ENCODE data around the gene ZCWPW1. TPM values are rescaled to one million over a fixed set of nuclear protein-coding genes. Genes with fewer than 3 reads are reported as not detected.

The ZCWPW1 gene
- total and polyA plus RNA-seq, 2 of the 13 experiments (the other 11 are each of a cell fraction or from before 2014, with no cell fraction given): 2.4 to 2.5 TPM

DNA sequence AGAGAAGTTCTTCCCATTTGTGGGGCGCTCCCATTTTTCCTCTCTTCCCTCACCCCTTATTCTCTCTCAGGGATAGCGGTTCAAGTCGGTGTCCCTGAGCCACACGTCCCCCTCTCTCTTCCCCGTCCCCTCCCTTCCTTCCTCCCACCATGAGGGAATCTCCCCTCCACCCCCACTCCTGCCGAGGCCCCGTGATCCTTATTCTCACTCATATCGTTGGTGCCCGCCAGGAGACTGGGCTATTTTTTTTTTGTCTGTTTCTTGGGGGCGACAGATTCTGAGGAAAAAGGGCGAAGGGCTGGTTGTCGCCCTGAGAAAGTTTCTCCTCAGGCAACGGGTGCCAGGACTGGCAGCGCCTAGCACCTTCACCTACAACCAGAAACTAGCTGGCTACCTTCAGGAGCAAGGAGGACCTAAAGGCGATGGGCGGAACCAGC, 723 bp downstream of the ZCWPW1 start (continued):
- TF ChIP-seq HNRNPH1 (optimal IDR thresholded peaks at IDR 0.05; ENCODE audit: low read depth, low read length): no peak
- TF ChIP-seq TGIF2 (CRISPR knock-in tag; IDR thresholded peaks at IDR 0.05): no peak
- TF ChIP-seq GFI1 (CRISPR knock-in tag; IDR thresholded peaks at IDR 0.05; ENCODE audit: borderline replicate concordance): 0 out of 2 replicates have a peak, but pooled peaks have one; percentile 77
- peak; percentile 12 for TF ChIP-seq PRPF4 (IDR thresholded peaks at IDR 0.05; ENCODE audit: low read depth, low read length, poor library complexity, severe bottlenecking)
- TF ChIP-seq, protein P1, sequence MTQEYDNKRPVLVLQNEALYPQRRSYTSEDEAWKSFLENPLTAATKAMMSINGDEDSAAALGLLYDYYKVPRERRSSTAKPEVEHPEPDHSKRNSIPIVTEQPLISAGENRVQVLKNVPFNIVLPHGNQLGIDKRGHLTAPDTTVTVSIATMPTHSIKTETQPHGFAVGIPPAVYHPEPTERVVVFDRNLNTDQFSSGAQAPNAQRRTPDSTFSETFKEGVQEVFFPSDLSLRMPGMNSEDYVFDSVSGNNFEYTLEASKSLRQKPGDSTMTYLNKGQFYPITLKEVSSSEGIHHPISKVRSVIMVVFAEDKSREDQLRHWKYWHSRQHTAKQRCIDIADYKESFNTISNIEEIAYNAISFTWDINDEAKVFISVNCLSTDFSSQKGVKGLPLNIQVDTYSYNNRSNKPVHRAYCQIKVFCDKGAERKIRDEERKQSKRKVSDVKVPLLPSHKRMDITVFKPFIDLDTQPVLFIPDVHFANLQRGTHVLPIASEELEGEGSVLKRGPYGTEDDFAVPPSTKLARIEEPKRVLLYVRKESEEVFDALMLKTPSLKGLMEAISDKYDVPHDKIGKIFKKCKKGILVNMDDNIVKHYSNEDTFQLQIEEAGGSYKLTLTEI (CRISPR knock-in tag; conservative IDR thresholded peaks at IDR 0.05): no peak
- TF ChIP-seq SMAD1 (CRISPR knock-in tag; IDR thresholded peaks at IDR 0.05; ENCODE audit: borderline replicate concordance, low read depth): no peak
- TF ChIP-seq, protein P2, sequence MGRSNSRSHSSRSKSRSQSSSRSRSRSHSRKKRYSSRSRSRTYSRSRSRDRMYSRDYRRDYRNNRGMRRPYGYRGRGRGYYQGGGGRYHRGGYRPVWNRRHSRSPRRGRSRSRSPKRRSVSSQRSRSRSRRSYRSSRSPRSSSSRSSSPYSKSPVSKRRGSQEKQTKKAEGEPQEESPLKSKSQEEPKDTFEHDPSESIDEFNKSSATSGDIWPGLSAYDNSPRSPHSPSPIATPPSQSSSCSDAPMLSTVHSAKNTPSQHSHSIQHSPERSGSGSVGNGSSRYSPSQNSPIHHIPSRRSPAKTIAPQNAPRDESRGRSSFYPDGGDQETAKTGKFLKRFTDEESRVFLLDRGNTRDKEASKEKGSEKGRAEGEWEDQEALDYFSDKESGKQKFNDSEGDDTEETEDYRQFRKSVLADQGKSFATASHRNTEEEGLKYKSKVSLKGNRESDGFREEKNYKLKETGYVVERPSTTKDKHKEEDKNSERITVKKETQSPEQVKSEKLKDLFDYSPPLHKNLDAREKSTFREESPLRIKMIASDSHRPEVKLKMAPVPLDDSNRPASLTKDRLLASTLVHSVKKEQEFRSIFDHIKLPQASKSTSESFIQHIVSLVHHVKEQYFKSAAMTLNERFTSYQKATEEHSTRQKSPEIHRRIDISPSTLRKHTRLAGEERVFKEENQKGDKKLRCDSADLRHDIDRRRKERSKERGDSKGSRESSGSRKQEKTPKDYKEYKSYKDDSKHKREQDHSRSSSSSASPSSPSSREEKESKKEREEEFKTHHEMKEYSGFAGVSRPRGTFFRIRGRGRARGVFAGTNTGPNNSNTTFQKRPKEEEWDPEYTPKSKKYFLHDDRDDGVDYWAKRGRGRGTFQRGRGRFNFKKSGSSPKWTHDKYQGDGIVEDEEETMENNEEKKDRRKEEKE (IDR thresholded peaks at IDR 0.05): no peak
- no peak for TF ChIP-seq ZFX (CRISPR knock-in tag; IDR thresholded peaks at IDR 0.05; ENCODE audit: low read depth)
- TF ChIP-seq TRIM24 (CRISPR knock-in tag; IDR thresholded peaks at IDR 0.05): 0 out of 2 replicates have a peak, but pooled peaks have one; percentile 21
- TF ChIP-seq, protein P3, sequence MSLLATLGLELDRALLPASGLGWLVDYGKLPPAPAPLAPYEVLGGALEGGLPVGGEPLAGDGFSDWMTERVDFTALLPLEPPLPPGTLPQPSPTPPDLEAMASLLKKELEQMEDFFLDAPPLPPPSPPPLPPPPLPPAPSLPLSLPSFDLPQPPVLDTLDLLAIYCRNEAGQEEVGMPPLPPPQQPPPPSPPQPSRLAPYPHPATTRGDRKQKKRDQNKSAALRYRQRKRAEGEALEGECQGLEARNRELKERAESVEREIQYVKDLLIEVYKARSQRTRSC (CRISPR knock-in tag; IDR thresholded peaks at IDR 0.05; ENCODE audit: low read depth): no peak
- TF ChIP-seq ZNF570 (CRISPR knock-in tag; IDR thresholded peaks at IDR 0.05; ENCODE audit: borderline replicate concordance): no peak
- no peak for TF ChIP-seq ERF (CRISPR knock-in tag; IDR thresholded peaks at IDR 0.05)
- TF ChIP-seq CBX5 (CRISPR knock-in tag; IDR thresholded peaks at IDR 0.05; ENCODE audit: borderline replicate concordance): no peak
- TF ChIP-seq, protein P4, sequence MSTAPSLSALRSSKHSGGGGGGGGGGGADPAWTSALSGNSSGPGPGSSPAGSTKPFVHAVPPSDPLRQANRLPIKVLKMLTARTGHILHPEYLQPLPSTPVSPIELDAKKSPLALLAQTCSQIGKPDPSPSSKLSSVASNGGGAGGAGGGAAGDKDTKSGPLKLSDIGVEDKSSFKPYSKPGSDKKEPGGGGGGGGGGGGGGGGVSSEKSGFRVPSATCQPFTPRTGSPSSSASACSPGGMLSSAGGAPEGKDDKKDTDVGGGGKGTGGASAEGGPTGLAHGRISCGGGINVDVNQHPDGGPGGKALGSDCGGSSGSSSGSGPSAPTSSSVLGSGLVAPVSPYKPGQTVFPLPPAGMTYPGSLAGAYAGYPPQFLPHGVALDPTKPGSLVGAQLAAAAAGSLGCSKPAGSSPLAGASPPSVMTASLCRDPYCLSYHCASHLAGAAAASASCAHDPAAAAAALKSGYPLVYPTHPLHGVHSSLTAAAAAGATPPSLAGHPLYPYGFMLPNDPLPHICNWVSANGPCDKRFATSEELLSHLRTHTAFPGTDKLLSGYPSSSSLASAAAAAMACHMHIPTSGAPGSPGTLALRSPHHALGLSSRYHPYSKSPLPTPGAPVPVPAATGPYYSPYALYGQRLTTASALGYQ (CRISPR knock-in tag; IDR thresholded peaks at IDR 0.05): no peak
- no peak for TF ChIP-seq PHF5A (CRISPR knock-in tag; IDR thresholded peaks at IDR 0.05; ENCODE audit: low read depth, unreplicated experiment)
- TF ChIP-seq SOX13 (IDR thresholded peaks at IDR 0.05): no peak
- TF ChIP-seq SOX13 (CRISPR knock-in tag; conservative IDR thresholded peaks at IDR 0.05 in 1 of 2, IDR thresholded peaks at IDR 0.05 in 1 of 2): no peak
- no peak for TF ChIP-seq BCL6 (CRISPR knock-in tag; IDR thresholded peaks at IDR 0.05)
- TF ChIP-seq, protein P5, sequence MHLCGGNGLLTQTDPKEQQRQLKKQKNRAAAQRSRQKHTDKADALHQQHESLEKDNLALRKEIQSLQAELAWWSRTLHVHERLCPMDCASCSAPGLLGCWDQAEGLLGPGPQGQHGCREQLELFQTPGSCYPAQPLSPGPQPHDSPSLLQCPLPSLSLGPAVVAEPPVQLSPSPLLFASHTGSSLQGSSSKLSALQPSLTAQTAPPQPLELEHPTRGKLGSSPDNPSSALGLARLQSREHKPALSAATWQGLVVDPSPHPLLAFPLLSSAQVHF (CRISPR knock-in tag; IDR thresholded peaks at IDR 0.05): no peak
- no peak for TF ChIP-seq CHD2 (IDR thresholded peaks at IDR 0.05; ENCODE audit: low read depth, low read length)
- no peak for TF ChIP-seq SNAPC2 (CRISPR knock-in tag; IDR thresholded peaks at IDR 0.05)
- TF ChIP-seq AHR (CRISPR knock-in tag; IDR thresholded peaks at IDR 0.05): no peak
- 0 out of 2 replicates have a peak, but pooled peaks have one; percentile 61 for TF ChIP-seq FLYWCH1 (CRISPR knock-in tag; IDR thresholded peaks at IDR 0.05)

Data from HepG2 (cell line).